ENCODE measurements around the gene RYK.
"Not testable (repeated sequence)": the region's sequence is repeated elsewhere in the genome, so short reads cannot be mapped to it uniquely, and the experiment has no call there.

Gene RYK

DNA sequence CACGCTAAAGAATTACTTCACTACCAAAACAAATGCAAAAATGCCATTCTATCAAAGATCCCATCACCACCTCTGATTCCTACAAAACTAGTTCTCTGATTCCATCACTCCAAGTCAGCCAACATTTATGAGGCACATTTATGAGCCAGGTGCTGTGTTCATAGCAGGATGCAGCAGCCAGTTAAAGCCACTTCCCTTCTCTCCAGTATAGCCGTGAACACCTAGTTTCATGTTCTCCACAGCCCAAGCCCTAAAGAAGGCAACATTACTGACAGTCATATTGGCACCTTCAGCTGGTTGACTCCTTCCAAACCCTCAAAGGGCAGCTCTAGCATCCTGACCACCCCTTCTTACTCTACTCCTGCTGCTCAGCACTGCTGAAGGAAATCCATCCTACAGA lies 36.4 kb downstream of the RYK start:
- no peak overlapping the region for H3K27ac ChIP-seq
- TF ChIP-seq, protein P1, sequence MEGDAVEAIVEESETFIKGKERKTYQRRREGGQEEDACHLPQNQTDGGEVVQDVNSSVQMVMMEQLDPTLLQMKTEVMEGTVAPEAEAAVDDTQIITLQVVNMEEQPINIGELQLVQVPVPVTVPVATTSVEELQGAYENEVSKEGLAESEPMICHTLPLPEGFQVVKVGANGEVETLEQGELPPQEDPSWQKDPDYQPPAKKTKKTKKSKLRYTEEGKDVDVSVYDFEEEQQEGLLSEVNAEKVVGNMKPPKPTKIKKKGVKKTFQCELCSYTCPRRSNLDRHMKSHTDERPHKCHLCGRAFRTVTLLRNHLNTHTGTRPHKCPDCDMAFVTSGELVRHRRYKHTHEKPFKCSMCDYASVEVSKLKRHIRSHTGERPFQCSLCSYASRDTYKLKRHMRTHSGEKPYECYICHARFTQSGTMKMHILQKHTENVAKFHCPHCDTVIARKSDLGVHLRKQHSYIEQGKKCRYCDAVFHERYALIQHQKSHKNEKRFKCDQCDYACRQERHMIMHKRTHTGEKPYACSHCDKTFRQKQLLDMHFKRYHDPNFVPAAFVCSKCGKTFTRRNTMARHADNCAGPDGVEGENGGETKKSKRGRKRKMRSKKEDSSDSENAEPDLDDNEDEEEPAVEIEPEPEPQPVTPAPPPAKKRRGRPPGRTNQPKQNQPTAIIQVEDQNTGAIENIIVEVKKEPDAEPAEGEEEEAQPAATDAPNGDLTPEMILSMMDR (conservative IDR thresholded peaks at IDR 0.05; ENCODE audit: low read depth) = no peak
- DNase-seq (ENCODE audit: low spot score) = no peak
- CTCF ChIA-PET = interaction anchor here (0.6 to 0.7 kb wide), 2 partner anchors 31 to 260 kb away, joined by 3 to 4 read pairs; no protein-coding TSS in a partner anchor
- POLR2A ChIA-PET (ENCODE audit: low non-redundant PET) = no interaction called here

- peak overlapping the region; percentile 54 for H3K27ac ChIP-seq
- TF ChIP-seq, protein P1 (conservative IDR thresholded peaks at IDR 0.05; ENCODE audit: low read depth) = peak; percentile 95
- ChIA-PET CTCF (interaction anchor here (0.5 to 1.9 kb wide), 33 partner anchors 10 to 1192 kb away, joined by 3 to 12 read pairs (median 4); partner anchors contain the start of genes AMOTL2 and RYK), POLR2A (ENCODE audit: low non-redundant PET) (no interaction called here)
- DNase-seq (ENCODE audit: low spot score) = peak; percentile 86
Observed at GRCh38 chr3:134212967-134213665, 37.5 kb downstream of the RYK start.

GRCh38 chr3:134211797-134212196 lies 38.9 kb downstream of the RYK start:
- no peak for DNase-seq (ENCODE audit: low spot score)
- H3K27ac ChIP-seq = no peak overlapping the region
- POLR2A ChIA-PET (ENCODE audit: low non-redundant PET) = no interaction called here
- TF ChIP-seq, protein P1 (conservative IDR thresholded peaks at IDR 0.05; ENCODE audit: low read depth) = peak; percentile 31
- CTCF ChIA-PET = interaction anchor here (0.5 to 1.9 kb wide), 10 partner anchors 10 to 268 kb away, joined by 3 to 12 read pairs (median 4); no protein-coding TSS in a partner anchor

DNA sequence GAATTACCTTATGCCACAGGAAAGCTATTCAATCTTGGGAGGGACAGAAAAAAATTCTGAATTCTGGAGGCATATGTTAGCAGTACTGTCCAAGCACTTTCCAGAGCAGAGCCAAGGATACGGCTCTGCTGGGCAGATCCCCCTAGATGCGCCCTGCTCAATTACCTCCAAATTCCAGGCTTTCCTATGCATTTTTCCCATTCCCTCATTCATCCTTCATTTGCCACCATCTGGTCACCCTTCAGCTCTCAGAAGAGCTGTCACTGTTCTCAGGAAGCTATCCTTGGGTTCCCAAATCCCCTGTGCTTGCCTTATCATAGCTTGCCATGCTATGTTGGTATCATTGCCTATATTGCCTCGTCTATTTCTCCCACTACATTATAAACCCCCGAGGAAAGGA lies 45.2 kb downstream of the RYK start:
- no peak for DNase-seq (ENCODE audit: low spot score)
- ChIA-PET CTCF (no interaction called here), POLR2A (ENCODE audit: low non-redundant PET) (no interaction called here)
- H3K27ac ChIP-seq = no peak overlapping the region
- TF ChIP-seq, protein P1 (conservative IDR thresholded peaks at IDR 0.05; ENCODE audit: low read depth) = no peak

- TF ChIP-seq, protein P1 (conservative IDR thresholded peaks at IDR 0.05; ENCODE audit: low read depth) = no peak
- CTCF ChIA-PET = interaction anchor here (0.6 to 1.3 kb wide), 5 partner anchors 10 to 288 kb away, joined by 3 to 12 read pairs (median 3); no protein-coding TSS in a partner anchor
- DNase-seq (ENCODE audit: low spot score) = peak; percentile 85
- peak overlapping the region; percentile 21; the same call in 1 of the 2 replicates for H3K27ac ChIP-seq
- POLR2A ChIA-PET (ENCODE audit: low non-redundant PET) = no interaction called here
Observed at GRCh38 chr3:134201201-134202130, 49.2 kb downstream of the RYK start.

- ChIA-PET POLR2A (ENCODE audit: low non-redundant PET) (interaction anchor here (0.6 kb wide), 1 partner anchor 30 kb away, joined by 3 read pairs; no protein-coding TSS in a partner anchor), CTCF (interaction anchor here (0.6 to 1.6 kb wide), 3 partner anchors 12 to 309 kb away, joined by 3 to 4 read pairs (median 4); no protein-coding TSS in a partner anchor)
- peak overlapping the region; percentile 45 for H3K27ac ChIP-seq
- DNase-seq (ENCODE audit: low spot score) = not testable (repeated sequence)
Observed at GRCh38 chr3:134199880-134200279, 50.8 kb downstream of the RYK start.

Measured in RWPE1 (cell line).